ENCODE results near the gene HAP1. TPM values are rescaled to one million over a fixed set of nuclear protein-coding genes. Genes with fewer than 3 reads are reported as not detected.

The HAP1 gene
- total RNA-seq, 1 experiment from 2014 or later = 11.6 TPM

DNA sequence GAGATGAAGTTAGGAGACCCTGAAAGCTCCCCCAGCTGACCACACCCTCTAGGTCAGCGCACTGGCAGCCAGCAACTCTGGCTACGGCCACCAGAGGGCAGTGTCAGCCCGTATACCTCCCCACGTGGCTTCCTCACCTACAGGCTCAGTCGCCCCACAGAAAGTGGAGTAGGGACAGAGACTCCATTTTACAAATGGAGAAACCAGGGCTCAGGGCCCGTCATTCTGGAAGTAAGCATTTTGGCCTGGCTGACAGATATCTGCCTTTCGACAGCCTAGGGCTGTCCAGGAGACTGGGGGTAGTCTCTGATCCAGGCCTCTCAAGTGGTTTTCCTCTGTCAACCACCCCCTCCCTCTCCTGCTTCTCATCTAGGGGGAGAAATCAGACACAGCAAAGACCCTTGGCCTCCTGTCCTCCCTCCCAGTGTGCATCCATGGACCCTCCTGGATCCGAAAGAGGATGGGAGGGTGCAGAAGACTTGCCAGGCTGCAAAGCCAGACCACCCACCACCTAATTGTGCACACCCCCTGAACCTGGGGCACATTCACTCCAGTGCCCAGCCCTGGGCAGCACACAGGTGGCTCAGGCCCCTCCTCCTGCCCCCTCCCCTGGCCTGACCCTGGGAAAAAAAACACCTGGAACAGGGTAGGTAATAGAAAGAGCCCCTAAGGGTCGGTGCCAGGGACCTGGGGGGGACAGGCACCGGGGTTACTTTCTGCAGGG, 3.8 kb upstream of the HAP1 start:
- H3K4me3 ChIP-seq (ENCODE audit: low read depth in 2 of 2, low read length in 2 of 2) = peak overlapping the region in 1 of 2 experiments; percentile 26; a peak in 1 of 4 replicates
- intact Hi-C loops (cut with micrococcal nuclease; ENCODE audit: unreplicated experiment) = loop anchor here (1.0 kb wide), 1 partner anchor 63 kb away; no protein-coding TSS in a partner anchor

GRCh38 chr17:41737680-41738023, 3.2 kb upstream of the HAP1 start:
- POLR2A ChIA-PET = no interaction called here
- intact Hi-C loops (cut with micrococcal nuclease; ENCODE audit: unreplicated experiment) = loop anchor here (1.0 kb wide), 1 partner anchor 64 kb away; no protein-coding TSS in a partner anchor
- H3K36me3 ChIP-seq (ENCODE audit: control insufficient read depth, insufficient read depth, low read length) = no peaks in the 10 kb centered on the region
- peak overlapping the region in 1 of 2 experiments; percentile 26; a peak in 1 of 4 replicates for H3K4me3 ChIP-seq (ENCODE audit: low read depth in 2 of 2, low read length in 2 of 2)
- peak; percentile 54 for ATAC-seq
- CTCF ChIA-PET = interaction anchor here (0.9 to 1.8 kb wide), 6 partner anchors 48 to 73 kb away, joined by 3 to 12 read pairs (median 5); partner anchors contain the start of gene P3H4
- TF ChIP-seq TCF7L2 (IDR thresholded peaks at IDR 0.05; ENCODE audit: low read depth, low read length) (no peak), SIN3A (IDR thresholded peaks at IDR 0.05; ENCODE audit: borderline replicate concordance, insufficient read depth, low read depth, low read length) (no peak), CTCF (IDR thresholded peaks at IDR 0.05) (no peak), POLR2AphosphoS5 (IDR thresholded peaks at IDR 0.05; ENCODE audit: low read depth, low read length) (no peak)
- TF ChIP-seq, protein P1, sequence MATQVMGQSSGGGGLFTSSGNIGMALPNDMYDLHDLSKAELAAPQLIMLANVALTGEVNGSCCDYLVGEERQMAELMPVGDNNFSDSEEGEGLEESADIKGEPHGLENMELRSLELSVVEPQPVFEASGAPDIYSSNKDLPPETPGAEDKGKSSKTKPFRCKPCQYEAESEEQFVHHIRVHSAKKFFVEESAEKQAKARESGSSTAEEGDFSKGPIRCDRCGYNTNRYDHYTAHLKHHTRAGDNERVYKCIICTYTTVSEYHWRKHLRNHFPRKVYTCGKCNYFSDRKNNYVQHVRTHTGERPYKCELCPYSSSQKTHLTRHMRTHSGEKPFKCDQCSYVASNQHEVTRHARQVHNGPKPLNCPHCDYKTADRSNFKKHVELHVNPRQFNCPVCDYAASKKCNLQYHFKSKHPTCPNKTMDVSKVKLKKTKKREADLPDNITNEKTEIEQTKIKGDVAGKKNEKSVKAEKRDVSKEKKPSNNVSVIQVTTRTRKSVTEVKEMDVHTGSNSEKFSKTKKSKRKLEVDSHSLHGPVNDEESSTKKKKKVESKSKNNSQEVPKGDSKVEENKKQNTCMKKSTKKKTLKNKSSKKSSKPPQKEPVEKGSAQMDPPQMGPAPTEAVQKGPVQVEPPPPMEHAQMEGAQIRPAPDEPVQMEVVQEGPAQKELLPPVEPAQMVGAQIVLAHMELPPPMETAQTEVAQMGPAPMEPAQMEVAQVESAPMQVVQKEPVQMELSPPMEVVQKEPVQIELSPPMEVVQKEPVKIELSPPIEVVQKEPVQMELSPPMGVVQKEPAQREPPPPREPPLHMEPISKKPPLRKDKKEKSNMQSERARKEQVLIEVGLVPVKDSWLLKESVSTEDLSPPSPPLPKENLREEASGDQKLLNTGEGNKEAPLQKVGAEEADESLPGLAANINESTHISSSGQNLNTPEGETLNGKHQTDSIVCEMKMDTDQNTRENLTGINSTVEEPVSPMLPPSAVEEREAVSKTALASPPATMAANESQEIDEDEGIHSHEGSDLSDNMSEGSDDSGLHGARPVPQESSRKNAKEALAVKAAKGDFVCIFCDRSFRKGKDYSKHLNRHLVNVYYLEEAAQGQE (IDR thresholded peaks at IDR 0.05; ENCODE audit: insufficient read depth in 1 of 2, low read depth in 2 of 2, low read length in 1 of 2) = no peak
- in situ Hi-C loops (cut with HindIII; ENCODE audit: low pct_unique_long_range_greater_than_20kb, low sequenced_read_pairs) = no loop called here
- no peak overlapping the region; the same call in 1 of the 2 replicates for H3K27ac ChIP-seq (ENCODE audit: low read length)
- no TSS peak for BruUV-seq (replicated peaks)
- H3K4me1 ChIP-seq (ENCODE audit: control insufficient read depth, insufficient read depth, low read length) = peaks cover 23% of the 10 kb centered on the region
- no peak for DNase-seq (ENCODE audit: low read depth, low spot score)
- no peaks in the 10 kb centered on the region for H3K27me3 ChIP-seq (ENCODE audit: control insufficient read depth, insufficient read depth, low read length)
- H3K9me3 ChIP-seq (ENCODE audit: control insufficient read depth, insufficient read depth, low read depth, low read length) = no peaks in the 10 kb centered on the region

More for the DNA sequence above, 3.8 kb upstream of the HAP1 start:
- BruUV-seq (replicated peaks) = no TSS peak
- no peaks in the 10 kb centered on the region for H3K36me3 ChIP-seq (ENCODE audit: control insufficient read depth, insufficient read depth, low read length)
- ChIA-PET POLR2A (no interaction called here), CTCF (interaction anchor here (0.9 to 1.8 kb wide), 6 partner anchors 47 to 73 kb away, joined by 3 to 12 read pairs (median 5); partner anchors contain the start of gene P3H4)
- H3K9me3 ChIP-seq (ENCODE audit: control insufficient read depth, insufficient read depth, low read depth, low read length) = no peaks in the 10 kb centered on the region
- in situ Hi-C loops (cut with HindIII; ENCODE audit: low pct_unique_long_range_greater_than_20kb, low sequenced_read_pairs) = no loop called here
- H3K27ac ChIP-seq (ENCODE audit: low read length) = peak overlapping the region; percentile 78
- no peaks in the 10 kb centered on the region for H3K27me3 ChIP-seq (ENCODE audit: control insufficient read depth, insufficient read depth, low read length)
- ATAC-seq (peak; percentile 88), DNase-seq (ENCODE audit: low read depth, low spot score) (peak; percentile 69)
- H3K4me1 ChIP-seq (ENCODE audit: control insufficient read depth, insufficient read depth, low read length) = peaks cover 23% of the 10 kb centered on the region
- TF ChIP-seq CTCF (IDR thresholded peaks at IDR 0.05) = peak; percentile 94
- TF ChIP-seq SIN3A (IDR thresholded peaks at IDR 0.05; ENCODE audit: borderline replicate concordance, insufficient read depth, low read depth, low read length) = no peak
- TF ChIP-seq POLR2AphosphoS5 (IDR thresholded peaks at IDR 0.05; ENCODE audit: low read depth, low read length) = peak; percentile 43; the same call in 1 of the 2 replicates

Measured in Panc1 (cell line).